Activated gamma-delta T cell treated with Interleukin-2 at 50 U/mL for 16 hours (primary cell): ENCODE results near the gene KERA.

ENCODE experiments used
- DNase-seq: peaks from one replicate; pipeline ENCODE4 v3.0.0-alpha.2; 2020

The KERA gene

DNA sequence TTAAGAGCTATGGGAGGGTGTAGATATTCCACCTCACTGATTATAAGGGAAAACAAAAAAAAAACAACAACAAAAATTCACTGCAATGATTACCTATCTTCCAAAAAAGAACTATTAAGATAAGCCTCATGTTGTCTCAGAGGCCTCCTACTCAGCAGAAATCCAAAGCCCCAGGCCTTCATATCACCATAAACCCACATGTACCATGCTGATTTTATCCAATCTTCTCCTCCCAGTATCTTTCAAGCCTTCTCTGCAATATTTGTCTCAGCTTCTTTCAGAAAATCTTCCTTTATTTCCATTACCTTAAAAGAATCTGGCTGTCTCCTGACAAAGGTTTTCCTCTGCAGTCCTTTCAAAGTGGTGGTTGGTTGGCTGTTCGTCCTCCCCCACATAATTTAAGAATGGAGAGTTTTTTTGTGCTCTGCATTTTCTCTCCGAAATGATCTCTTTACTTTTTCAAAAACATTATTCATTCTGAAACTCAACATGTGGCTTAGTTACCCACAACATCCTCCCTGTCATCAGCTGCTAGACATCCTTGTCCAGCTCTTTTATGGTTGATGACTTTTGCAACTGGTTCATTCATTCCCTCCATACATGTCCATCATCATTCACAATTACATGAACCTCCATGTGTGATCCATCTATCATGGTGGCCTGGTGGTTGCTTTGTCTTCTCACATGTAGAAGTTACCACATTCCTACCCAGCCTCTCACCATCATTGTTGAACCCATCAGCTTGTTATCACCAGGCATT, 50.1 kb downstream of the KERA start:
- DNase-seq: no peak

DNA sequence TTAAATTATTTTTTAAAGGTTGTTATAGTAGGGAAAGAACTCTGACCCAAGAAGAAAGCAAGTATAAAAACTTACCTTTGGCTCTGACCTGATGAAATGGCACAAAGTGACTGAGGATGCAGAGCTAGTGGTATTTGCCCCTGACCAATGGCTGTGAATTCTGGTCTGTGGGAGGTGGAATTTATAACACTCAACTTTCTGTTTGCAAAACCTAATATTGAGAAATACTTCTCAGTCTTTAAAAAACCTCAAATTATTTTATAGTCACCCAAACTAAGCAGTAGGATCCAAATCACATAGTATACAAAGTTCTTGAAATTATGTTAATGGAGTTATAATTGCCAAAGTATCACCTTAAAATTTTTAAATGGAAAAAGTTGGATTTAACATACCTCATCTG, 53.0 kb downstream of the KERA start, which contains the start of gene EPYC:
TSS of gene EPYC (minus strand) at position 101 of the 400 bp plus-strand sequence. CDS start 2,407 bp downstream, outside the sequence.
- DNase-seq: no peak

DNA sequence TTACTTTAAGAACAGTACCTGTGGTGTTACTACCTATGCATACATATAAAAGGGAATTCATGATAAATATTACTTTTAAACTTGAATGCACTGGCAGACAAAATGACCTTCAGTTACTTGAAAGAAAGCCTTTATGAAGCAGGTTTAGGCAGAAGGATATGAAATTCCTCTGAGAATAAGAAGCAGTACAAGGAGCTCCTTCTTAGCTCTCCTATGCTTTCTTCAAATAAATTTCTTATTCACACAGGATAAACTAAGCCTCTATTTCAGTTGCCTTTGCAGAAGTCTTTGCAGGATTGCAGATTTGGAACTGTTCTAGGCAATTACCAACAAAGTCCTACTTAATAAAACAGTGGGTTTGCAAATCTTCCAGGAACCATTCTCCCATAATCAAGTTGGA, 54.1 kb downstream of the KERA start:
- DNase-seq: no peak

DNA sequence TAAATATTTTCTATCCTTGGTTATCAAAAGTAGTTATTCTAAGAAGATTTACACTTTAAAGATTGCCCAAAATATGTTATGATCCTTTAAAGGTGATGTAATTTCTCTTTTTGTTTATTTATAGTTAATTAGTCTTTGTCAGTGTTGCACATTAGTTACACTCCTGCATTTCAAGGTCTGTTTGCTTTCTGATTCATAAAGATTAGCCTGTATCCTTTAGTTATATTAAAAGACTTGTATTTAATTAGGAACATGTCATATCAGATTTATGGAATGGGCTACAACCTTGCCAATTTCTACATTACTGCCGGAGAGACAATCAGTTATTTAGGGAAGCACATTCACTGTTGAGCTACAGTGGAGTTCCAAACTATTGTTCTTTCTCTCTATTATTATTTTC, 56.5 kb downstream of the KERA start:
- DNase-seq: no peak
